OCI-LY3 (cell line): Measurements from ENCODE around the gene PRDM11.

ENCODE experiments used
- H2AFZ ChIP-seq: fragments of 200-600, 300-600 bp; shearing (Covaris generic); 2 replicates; pipeline ENCODE4 v1.6.0; 2014; ENCODE audit warnings: antibody characterized with exemption, low read depth, low read length
- H3K27ac ChIP-seq: fragments of 200-600, 300-600 bp; sonication (generic); 2 replicates; pipeline ENCODE4 v1.5.1; 2014; ENCODE audit warnings: mild to moderate bottlenecking, low read length, moderate library complexity, mixed read lengths
- H3K27me3 ChIP-seq: fragments of 200-600, 300-600 bp; sonication (generic); 2 replicates; pipeline ENCODE4 v1.6.1; 2014; ENCODE audit warnings: low read depth, low read length, mixed read lengths
- H3K36me3 ChIP-seq: fragments of 200-600, 300-600 bp; sonication (generic); replicated peaks from 2 replicates; pipeline ENCODE3; 2014; ENCODE audit warnings: low read depth, low read length, mixed read lengths
- H3K4me1 ChIP-seq: fragments of 300-600, 200-600 bp; sonication (generic); 2 replicates; pipeline ENCODE4 v1.6.1; 2014; ENCODE audit warnings: low read length, mixed read lengths
- H3K4me2 ChIP-seq: fragments of 200-600, 300-600 bp; sonication (generic); 2 replicates; pipeline ENCODE4 v1.6.1; 2014; ENCODE audit warnings: low read length, mixed read lengths
- H3K4me3 ChIP-seq: fragments of 300-600, 200-600 bp; sonication (generic); 2 replicates; pipeline ENCODE4 v1.5.1; 2014; ENCODE audit warnings: antibody characterized with exemption, mild to moderate bottlenecking, low read length, moderate library complexity
- H3K79me2 ChIP-seq: fragments of 300-600, 200-600 bp; shearing (Covaris generic); 2 replicates; pipeline ENCODE4 v1.6.1; 2014; ENCODE audit warnings: mild to moderate bottlenecking, low read length, mixed read lengths
- H3K9ac ChIP-seq: fragments of 300-600, 200-600 bp; shearing (Covaris generic); 2 replicates; pipeline ENCODE4 v1.6.0; 2014; ENCODE audit warnings: mild to moderate bottlenecking, low read length, moderate library complexity
- H3K9me3 ChIP-seq: fragments of 200-600, 300-600 bp; shearing (Covaris generic); 2 replicates; pipeline ENCODE4 v1.6.1; 2014; ENCODE audit warnings: low read length, mixed read lengths; ENCODE audit not compliant: insufficient read depth
- H4K20me1 ChIP-seq: fragments of 200-600, 300-600 bp; sonication (generic); 2 replicates; pipeline ENCODE4 v1.6.1; 2016; ENCODE audit warnings: low read length, mixed read lengths; ENCODE audit not compliant: insufficient read depth
- EZH2phosphoT487 ChIP-seq: fragments of 200-600 bp; shearing (Covaris generic); IDR thresholded peaks from 2 replicates; pipeline ENCODE4 v1.6.1; 2018; ENCODE audit warnings: antibody characterized with exemption, mixed run types, low read depth
- TF ChIP-seq, protein P1 (sequence below): fragments of 200-600, 300-600 bp; sonication (generic); IDR thresholded peaks from 2 replicates; pipeline ENCODE4 v1.5.1; 2014; ENCODE audit warnings: antibody characterized with exemption, low read length, low read depth

PRDM11 gene

GRCh38 chr11:45250035-45250718 lies 103.7 kb downstream of the PRDM11 start:
- H4K20me1 ChIP-seq: no peaks in the 10 kb centered on the region
- H3K79me2 ChIP-seq: no peaks in the 10 kb centered on the region
- peak overlapping the region; percentile 39 for H3K4me2 ChIP-seq
- H3K36me3 ChIP-seq: no peaks in the 10 kb centered on the region
- no peaks in the 10 kb centered on the region for H3K9me3 ChIP-seq
- no peak overlapping the region for H3K4me3 ChIP-seq
- H3K27me3 ChIP-seq: peaks cover 56% of the 10 kb centered on the region
- H3K27ac ChIP-seq: no peak overlapping the region
- H3K4me1 ChIP-seq: peaks cover 13% of the 10 kb centered on the region
- H2AFZ ChIP-seq: no peak overlapping the region
- no peak for TF ChIP-seq EZH2phosphoT487
- TF ChIP-seq, protein P1, sequence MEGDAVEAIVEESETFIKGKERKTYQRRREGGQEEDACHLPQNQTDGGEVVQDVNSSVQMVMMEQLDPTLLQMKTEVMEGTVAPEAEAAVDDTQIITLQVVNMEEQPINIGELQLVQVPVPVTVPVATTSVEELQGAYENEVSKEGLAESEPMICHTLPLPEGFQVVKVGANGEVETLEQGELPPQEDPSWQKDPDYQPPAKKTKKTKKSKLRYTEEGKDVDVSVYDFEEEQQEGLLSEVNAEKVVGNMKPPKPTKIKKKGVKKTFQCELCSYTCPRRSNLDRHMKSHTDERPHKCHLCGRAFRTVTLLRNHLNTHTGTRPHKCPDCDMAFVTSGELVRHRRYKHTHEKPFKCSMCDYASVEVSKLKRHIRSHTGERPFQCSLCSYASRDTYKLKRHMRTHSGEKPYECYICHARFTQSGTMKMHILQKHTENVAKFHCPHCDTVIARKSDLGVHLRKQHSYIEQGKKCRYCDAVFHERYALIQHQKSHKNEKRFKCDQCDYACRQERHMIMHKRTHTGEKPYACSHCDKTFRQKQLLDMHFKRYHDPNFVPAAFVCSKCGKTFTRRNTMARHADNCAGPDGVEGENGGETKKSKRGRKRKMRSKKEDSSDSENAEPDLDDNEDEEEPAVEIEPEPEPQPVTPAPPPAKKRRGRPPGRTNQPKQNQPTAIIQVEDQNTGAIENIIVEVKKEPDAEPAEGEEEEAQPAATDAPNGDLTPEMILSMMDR: no peak
- H3K9ac ChIP-seq: no peak overlapping the region

- Histone ChIP-seq H3K4me2 (peak overlapping the region; percentile 28), H2AFZ (0 out of 2 replicates have a peak overlapping the region, but pooled peaks have one; percentile 27), H3K4me3 (no peak overlapping the region), H3K4me1 (peaks cover 13% of the 10 kb centered on the region), H3K27me3 (peaks cover 66% of the 10 kb centered on the region), H4K20me1 (no peaks in the 10 kb centered on the region), H3K79me2 (no peaks in the 10 kb centered on the region), H3K36me3 (no peaks in the 10 kb centered on the region), H3K27ac (no peak overlapping the region), H3K9ac (no peak overlapping the region), H3K9me3 (no peaks in the 10 kb centered on the region)
- TF ChIP-seq, protein P1: peak; percentile 64
- no peak for TF ChIP-seq EZH2phosphoT487
These were observed 105.9 kb downstream of the PRDM11 start for GRCh38 chr11:45252134-45252856.

GRCh38 chr11:45252877-45253276 lies 106.4 kb downstream of the PRDM11 start:
- H3K36me3 ChIP-seq: no peaks in the 10 kb centered on the region
- no peak overlapping the region for H2AFZ ChIP-seq
- H4K20me1 ChIP-seq: no peaks in the 10 kb centered on the region
- H3K4me3 ChIP-seq: no peak overlapping the region
- H3K4me2 ChIP-seq: peak overlapping the region; percentile 28
- H3K27me3 ChIP-seq: peaks cover 66% of the 10 kb centered on the region
- TF ChIP-seq, protein P1: no peak
- TF ChIP-seq EZH2phosphoT487: no peak
- no peak overlapping the region for H3K9ac ChIP-seq
- no peak overlapping the region for H3K27ac ChIP-seq
- no peaks in the 10 kb centered on the region for H3K9me3 ChIP-seq
- H3K79me2 ChIP-seq: no peaks in the 10 kb centered on the region
- H3K4me1 ChIP-seq: peaks cover 13% of the 10 kb centered on the region

DNA sequence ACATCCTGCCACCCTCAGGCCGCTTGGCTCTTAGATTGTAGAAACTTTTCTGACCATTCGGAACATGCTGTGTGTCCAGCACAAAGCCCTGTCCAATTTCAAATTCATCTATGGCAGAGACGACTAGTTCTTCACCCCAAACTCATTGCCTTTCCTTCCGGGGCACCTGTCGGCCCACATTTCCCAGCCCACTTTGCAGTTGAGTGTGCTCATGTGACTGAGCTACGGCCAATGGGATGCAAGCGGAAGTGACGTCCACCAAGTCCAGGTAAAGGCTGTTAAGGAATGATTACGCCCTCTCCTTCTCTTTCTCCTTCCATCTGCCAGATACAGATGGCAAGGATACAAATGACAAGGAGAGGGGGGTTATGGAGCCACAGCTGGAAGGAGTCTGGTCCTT lies 107.2 kb downstream of the PRDM11 start:
- no peaks in the 10 kb centered on the region for H3K9me3 ChIP-seq
- H3K27ac ChIP-seq: no peak overlapping the region
- TF ChIP-seq, protein P1: no peak
- TF ChIP-seq EZH2phosphoT487: no peak
- no peaks in the 10 kb centered on the region for H3K79me2 ChIP-seq
- H3K4me1 ChIP-seq: peaks cover 13% of the 10 kb centered on the region
- no peaks in the 10 kb centered on the region for H4K20me1 ChIP-seq
- peaks cover 66% of the 10 kb centered on the region for H3K27me3 ChIP-seq
- no peak overlapping the region for H3K9ac ChIP-seq
- H3K4me3 ChIP-seq: no peak overlapping the region
- H3K4me2 ChIP-seq: no peak overlapping the region
- no peaks in the 10 kb centered on the region for H3K36me3 ChIP-seq
- H2AFZ ChIP-seq: no peak overlapping the region
